ENCODE data around the gene GPRIN2.
"Not testable (repeated sequence)": the region's sequence is repeated elsewhere in the genome, so short reads cannot be mapped to it uniquely, and the experiment has no call there.

Gene GPRIN2

DNA sequence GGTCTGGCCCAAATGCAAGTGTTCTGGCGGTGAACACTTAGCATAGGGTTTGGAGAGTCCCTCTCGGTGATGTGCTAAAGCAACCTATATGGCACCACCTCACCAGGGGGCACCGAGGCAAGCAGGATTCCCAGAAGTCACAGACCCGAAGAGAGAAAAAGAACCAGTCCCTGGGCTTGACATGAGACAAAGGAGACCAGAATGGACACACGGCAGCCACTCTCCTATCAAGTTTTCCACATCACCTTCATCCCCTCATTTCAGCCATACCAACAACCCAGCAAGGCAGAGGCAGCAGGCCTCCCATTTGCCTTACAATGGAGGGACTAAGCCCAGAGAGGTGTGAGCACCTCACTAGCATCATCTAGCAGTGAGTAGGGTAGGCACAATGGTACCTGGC lies 19.7 kb downstream of the GPRIN2 start:
- TF ChIP-seq, protein P1, sequence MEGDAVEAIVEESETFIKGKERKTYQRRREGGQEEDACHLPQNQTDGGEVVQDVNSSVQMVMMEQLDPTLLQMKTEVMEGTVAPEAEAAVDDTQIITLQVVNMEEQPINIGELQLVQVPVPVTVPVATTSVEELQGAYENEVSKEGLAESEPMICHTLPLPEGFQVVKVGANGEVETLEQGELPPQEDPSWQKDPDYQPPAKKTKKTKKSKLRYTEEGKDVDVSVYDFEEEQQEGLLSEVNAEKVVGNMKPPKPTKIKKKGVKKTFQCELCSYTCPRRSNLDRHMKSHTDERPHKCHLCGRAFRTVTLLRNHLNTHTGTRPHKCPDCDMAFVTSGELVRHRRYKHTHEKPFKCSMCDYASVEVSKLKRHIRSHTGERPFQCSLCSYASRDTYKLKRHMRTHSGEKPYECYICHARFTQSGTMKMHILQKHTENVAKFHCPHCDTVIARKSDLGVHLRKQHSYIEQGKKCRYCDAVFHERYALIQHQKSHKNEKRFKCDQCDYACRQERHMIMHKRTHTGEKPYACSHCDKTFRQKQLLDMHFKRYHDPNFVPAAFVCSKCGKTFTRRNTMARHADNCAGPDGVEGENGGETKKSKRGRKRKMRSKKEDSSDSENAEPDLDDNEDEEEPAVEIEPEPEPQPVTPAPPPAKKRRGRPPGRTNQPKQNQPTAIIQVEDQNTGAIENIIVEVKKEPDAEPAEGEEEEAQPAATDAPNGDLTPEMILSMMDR (IDR thresholded peaks at IDR 0.05; ENCODE audit: insufficient read depth, low read length): no peak
- no peak for TF ChIP-seq SPI1 (IDR thresholded peaks at IDR 0.05; ENCODE audit: borderline replicate concordance, low read depth)
- TF ChIP-seq POLR2AphosphoS5 (IDR thresholded peaks at IDR 0.05; ENCODE audit: low read depth): no peak
- TF ChIP-seq, protein P2, sequence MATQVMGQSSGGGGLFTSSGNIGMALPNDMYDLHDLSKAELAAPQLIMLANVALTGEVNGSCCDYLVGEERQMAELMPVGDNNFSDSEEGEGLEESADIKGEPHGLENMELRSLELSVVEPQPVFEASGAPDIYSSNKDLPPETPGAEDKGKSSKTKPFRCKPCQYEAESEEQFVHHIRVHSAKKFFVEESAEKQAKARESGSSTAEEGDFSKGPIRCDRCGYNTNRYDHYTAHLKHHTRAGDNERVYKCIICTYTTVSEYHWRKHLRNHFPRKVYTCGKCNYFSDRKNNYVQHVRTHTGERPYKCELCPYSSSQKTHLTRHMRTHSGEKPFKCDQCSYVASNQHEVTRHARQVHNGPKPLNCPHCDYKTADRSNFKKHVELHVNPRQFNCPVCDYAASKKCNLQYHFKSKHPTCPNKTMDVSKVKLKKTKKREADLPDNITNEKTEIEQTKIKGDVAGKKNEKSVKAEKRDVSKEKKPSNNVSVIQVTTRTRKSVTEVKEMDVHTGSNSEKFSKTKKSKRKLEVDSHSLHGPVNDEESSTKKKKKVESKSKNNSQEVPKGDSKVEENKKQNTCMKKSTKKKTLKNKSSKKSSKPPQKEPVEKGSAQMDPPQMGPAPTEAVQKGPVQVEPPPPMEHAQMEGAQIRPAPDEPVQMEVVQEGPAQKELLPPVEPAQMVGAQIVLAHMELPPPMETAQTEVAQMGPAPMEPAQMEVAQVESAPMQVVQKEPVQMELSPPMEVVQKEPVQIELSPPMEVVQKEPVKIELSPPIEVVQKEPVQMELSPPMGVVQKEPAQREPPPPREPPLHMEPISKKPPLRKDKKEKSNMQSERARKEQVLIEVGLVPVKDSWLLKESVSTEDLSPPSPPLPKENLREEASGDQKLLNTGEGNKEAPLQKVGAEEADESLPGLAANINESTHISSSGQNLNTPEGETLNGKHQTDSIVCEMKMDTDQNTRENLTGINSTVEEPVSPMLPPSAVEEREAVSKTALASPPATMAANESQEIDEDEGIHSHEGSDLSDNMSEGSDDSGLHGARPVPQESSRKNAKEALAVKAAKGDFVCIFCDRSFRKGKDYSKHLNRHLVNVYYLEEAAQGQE (IDR thresholded peaks at IDR 0.05; ENCODE audit: insufficient replicate concordance, low read depth): no peak
- no peak for TF ChIP-seq GABPA (IDR thresholded peaks at IDR 0.05; ENCODE audit: low read depth)
- no peak for DNase-seq (ENCODE audit: low read depth in 1 of 2, low spot score in 1 of 2)
- Histone ChIP-seq H3K27ac (replicated peaks) (no peak overlapping the region), H3K4me3 (replicated peaks; ENCODE audit: insufficient read depth, low read length) (no peak overlapping the region), H3K27me3 (ENCODE audit: insufficient read depth, poor library complexity, severe bottlenecking) (peaks cover 10% of the 10 kb centered on the region)

DNA sequence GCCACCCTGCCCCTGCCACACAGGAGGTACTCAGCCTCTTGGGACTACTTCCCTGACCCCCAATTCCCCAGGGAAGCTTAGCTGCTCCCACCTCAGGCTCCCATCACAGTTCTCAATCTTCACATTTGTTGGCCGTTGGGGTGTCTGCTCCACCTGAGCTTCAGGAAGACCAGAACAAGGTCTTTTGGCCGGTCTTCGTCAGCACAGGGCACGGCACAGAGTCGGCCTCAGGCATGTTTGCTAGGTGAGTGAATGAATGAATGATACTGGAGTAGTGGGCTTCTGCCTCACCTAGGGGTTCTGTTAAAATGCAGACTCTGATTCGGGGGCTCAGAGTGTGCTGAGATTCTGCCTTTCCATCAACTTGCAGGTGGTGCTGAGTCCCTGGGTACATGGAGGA lies 20.3 kb downstream of the GPRIN2 start:
- no peak overlapping the region for H3K27ac ChIP-seq (replicated peaks)
- TF ChIP-seq POLR2AphosphoS5 (IDR thresholded peaks at IDR 0.05; ENCODE audit: low read depth) (no peak), GABPA (IDR thresholded peaks at IDR 0.05; ENCODE audit: low read depth) (no peak)
- TF ChIP-seq, protein P1 (IDR thresholded peaks at IDR 0.05; ENCODE audit: insufficient read depth, low read length): no peak
- TF ChIP-seq, protein P2 (IDR thresholded peaks at IDR 0.05; ENCODE audit: insufficient replicate concordance, low read depth): no peak
- no peak overlapping the region for H3K4me3 ChIP-seq (replicated peaks; ENCODE audit: insufficient read depth, low read length)
- H3K27me3 ChIP-seq (ENCODE audit: insufficient read depth, poor library complexity, severe bottlenecking): peaks cover 10% of the 10 kb centered on the region
- DNase-seq (ENCODE audit: low read depth in 1 of 2, low spot score in 1 of 2): no peak

DNA sequence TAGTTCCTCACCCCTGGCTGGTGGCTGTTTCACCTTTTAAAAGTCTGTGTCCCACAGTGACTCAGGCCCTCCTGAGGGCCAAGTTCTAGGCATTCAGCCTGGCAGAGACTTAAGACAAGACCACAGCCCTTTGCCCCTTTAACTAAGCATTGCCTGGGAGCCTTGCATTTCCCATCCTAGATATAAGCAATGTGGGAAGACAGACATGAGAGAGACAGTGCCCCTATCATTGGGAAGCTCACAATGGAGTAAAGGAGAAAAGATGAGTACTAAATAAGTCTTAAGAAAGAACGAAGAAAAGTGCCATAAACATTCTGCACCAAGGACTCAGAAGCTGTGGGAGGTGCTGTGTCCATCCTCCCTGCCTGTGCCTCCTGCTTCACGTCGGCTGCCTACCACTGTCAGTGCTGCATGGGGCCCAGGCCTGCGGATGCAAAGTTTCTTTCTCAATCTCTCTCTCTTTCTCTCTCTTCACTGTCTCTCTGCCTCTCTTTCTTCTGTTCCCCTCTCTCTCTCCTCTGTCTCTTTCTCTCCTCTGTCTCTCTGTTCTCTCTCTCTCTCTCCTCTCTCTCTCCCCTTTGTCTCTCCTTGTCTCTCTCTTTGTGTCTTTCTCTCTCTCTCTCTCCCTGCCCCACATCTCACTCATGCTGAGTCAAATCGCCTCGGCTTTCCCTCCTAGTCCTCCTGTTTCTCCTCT lies 21.5 kb downstream of the GPRIN2 start:
- Histone ChIP-seq H3K4me3 (replicated peaks; ENCODE audit: insufficient read depth, low read length) (no peak overlapping the region), H3K27ac (replicated peaks) (no peak overlapping the region), H3K27me3 (ENCODE audit: insufficient read depth, poor library complexity, severe bottlenecking) (peaks cover 3% of the 10 kb centered on the region)
- TF ChIP-seq, protein P1 (IDR thresholded peaks at IDR 0.05; ENCODE audit: insufficient read depth, low read length): no peak
- TF ChIP-seq GABPA (IDR thresholded peaks at IDR 0.05; ENCODE audit: low read depth): no peak
- TF ChIP-seq, protein P2 (IDR thresholded peaks at IDR 0.05; ENCODE audit: insufficient replicate concordance, low read depth): no peak
- no peak for TF ChIP-seq SPI1 (IDR thresholded peaks at IDR 0.05; ENCODE audit: borderline replicate concordance, low read depth)
- no peak for TF ChIP-seq POLR2AphosphoS5 (IDR thresholded peaks at IDR 0.05; ENCODE audit: low read depth)
- DNase-seq (ENCODE audit: low read depth in 1 of 2, low spot score in 1 of 2): no peak

DNA sequence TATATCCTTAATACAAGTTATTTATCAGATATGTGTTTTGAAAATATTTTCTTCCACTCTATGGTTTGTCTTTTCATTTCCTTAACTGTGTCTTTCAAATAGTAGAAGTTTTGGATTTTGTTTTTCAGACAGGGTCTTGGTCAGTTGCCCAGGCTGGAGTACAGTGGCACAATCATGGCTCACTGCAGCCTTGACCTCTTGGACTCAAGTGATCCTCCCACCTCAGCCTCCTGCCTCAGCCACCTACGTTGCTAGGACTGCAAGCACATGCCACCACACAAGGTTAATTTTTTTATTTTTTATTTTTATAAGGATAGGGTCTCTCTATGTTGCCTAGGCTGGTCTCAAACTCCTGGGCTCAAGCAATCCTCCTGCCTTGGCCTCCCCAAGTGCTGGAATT lies 24.2 kb downstream of the GPRIN2 start:
- H3K4me3 ChIP-seq (replicated peaks; ENCODE audit: insufficient read depth, low read length); H3K27ac ChIP-seq (replicated peaks); DNase-seq (ENCODE audit: low read depth in 1 of 2, low spot score in 1 of 2); H3K27me3 ChIP-seq (ENCODE audit: insufficient read depth, poor library complexity, severe bottlenecking): not testable (repeated sequence)

Measured in HL-60 (cell line).